G401 (cell line): Measurements from ENCODE around the gene ASAP2. TPM values are rescaled to one million over a fixed set of nuclear protein-coding genes. Genes with fewer than 3 reads are reported as not detected.

ENCODE experiments used
- DNase-seq: peaks from one replicate; pipeline ENCODE4 v3.0.0-alpha.2; 2015; ENCODE audit warnings: low spot score
- in situ Hi-C: cut with HindIII; loops from 2 replicates; pipeline ENCODE4 v1.10.0; 2016; ENCODE audit warnings: low sequenced_read_pairs, mixed read lengths
- total RNA-seq: library from RNA; depleted of rRNA; stranded (reverse); fragments of >200 nt; shearing (Covaris generic); gene quantifications from 2 replicates; pipeline ENCODE4 v1.2.3, GENCODE V29; 2014

The ASAP2 gene
- total RNA-seq, 1 experiment from 2014 or later = 7.1 TPM

DNA sequence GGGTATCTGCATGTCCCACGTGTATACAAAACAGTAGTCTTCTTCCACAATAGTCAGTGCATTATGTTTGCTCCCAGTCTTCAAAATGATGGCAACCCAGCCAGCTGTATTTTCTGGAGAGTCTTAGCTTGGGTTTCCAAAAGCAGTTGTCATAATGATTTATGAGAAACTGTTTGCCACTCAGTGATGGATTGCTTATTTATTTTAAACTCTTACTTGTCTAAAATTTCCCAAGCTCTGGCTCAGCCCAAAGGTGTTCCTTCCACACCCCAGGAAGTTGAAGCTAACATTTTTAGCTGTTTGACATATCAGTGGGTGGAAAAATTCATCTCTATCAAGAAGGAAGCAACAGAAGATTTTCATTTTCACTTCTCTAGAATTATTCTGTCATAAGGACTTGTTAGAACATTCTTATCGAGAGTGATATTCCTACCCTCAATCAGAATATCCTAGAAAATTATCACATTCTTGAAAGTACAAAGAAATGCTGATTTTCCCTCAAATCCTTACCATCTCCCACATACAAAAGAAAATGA lies 78.8 kb downstream of the ASAP2 start:
- in situ Hi-C loops = no loop called here
- DNase-seq = no peak

DNA sequence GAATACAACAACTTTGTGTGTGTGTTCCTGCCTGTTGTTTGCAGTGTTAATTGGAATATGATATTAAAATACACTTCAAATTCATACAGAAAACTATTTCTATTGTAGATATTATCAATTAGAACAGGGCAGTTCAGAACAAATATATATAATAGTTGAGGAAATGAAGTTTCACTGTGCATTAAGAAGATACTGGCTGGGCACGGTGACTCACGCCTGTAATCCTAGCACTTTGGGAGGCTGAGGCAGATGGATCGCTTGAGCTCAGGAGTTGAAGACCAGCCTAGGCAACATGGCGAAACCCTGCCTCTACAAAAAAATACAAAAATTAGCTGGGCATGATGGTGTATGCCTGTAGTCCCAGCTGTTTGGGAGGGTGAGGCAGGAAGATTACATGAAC lies 79.3 kb downstream of the ASAP2 start:
- in situ Hi-C loops = no loop called here
- no peak for DNase-seq

DNA sequence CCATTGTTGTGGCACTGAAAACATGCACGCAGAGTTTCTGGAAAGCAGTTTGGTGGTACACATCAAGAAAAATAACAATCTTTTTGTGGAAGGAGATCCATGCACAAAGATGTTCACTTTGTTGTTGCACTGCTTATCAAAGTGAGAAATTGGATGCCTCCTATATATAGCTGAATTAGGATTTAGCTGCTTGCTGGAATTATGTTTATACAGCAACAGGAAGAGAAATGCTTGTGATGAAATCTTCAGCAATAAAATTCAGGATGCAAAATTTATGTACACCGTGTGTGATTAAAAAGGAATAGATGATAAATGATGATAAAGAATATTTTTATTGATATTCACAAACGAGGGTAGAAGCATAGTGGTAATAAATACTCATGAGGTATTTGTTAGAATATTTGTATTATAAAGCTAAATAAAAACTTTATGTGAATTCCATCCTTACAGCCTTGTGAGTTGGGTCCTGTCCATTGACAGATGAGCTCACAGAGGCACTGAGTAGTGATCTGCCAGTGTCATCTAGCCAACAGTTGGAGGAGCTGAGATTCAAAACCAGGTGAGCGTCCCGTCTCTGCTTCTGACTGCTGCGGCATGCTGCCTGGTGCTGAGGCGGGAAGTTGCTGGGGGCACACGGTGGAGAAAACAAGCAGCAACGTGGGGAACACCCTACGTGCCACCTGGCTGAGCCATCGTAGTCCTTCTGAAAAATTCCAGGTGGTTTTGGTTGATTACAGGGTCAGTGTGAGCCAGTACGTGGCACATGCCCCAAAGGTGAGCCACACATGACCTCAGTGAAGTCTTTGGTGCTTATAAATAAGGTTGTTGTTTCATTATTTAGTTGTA lies 80.2 kb downstream of the ASAP2 start:
- DNase-seq = no peak
- in situ Hi-C loops = no loop called here

DNA sequence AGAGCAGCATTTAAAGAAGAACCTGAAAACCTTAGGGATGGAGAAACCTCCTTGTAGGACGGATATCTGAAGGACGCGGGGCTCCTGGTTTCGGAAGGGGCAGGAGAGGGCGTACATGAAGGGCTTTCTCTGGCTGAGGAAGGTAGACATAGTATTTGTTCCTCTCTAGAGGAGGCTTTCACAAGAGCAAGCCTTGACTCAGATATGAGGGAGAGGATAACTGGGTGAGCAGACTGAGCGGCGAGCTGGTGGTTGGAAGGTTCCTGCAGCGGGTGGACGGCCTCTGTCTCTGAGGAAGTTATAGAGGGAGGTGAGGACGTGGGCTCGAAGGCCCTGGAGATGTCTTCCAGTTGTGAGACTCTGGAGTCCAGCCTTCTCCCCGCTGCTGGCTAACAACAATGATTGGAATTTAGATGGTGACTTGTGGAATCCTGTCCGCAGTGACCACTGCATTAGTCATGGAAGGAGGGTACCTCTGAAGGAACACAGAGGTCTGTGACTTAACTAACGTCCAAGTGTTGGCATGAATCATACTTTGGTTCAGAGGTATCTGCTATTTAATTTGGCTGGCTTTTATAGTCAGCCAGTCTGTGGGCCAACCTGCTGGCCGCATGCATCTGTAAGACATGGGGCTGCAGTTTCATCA lies 80.9 kb downstream of the ASAP2 start:
- no peak for DNase-seq
- in situ Hi-C loops = no loop called here

DNA sequence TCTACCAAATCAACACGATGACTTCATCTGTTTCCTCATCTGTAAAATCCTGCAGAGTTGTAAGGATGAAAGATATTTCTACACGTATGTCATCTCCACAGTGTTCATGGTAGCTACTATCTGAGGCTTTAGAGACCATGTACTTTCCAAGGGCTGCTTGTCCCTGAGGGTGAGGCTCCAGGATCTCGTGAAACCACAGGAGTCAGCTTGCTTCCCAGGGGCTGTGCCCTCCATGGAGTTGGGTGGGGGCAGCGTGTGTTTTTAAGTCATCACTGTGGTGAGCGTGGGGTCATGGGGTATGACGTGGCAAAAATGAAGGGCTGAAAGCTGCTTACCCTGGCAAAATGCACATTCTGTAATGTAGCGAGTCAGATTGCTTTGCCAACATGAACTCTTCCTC lies 81.6 kb downstream of the ASAP2 start:
- no peak for DNase-seq
- in situ Hi-C loops = no loop called here

DNA sequence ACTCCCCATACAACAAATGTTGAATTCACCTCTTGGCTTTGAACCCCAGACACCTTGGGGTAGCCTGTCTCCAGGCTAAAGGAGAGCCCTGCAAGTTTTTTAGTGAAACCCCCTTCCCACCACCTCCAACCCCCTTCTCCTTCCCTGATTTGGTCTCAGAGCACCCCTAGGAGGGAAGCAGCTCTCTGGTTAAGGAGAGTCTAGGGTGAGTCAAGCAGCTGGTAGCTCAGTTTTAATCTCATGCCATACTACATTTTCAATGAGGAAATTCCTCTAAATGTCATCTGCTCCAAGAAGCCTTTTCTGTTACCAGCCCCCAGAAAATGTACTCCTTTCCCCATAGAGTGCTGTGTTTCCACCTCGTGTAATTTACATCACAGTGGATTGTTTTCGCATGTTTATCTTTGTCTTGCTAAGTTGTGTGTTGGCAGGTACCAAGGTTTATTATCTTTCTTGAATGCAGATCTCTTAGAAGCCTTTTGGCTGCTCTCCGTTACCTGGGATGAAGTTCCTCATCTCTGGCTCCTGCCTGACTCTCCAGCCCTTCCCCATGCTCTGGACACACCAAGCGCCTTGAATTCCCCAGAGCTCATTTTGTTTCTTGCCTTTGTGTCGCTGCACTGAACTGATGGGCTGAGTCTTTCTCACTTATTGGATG lies 82.2 kb downstream of the ASAP2 start:
- in situ Hi-C loops = no loop called here
- DNase-seq = no peak

DNA sequence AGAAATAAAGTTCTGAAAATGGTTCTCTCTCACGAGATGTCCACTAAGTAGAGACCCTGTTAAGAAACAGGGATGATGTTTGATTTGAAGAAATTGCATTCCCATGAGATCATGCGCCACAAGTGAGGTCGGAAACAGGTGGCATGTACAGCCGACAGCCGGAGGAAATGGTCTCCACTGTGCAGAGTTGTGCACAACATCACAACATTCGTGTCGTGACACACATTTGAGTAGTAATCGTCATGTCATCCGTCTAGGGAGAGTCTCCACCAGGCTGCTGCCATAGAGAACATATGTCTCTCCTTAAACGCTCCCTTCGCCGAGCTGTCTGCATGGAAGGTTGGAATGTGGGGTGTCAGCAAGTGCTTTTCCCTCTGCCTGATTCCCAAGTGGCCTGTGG lies 84.7 kb downstream of the ASAP2 start:
- in situ Hi-C loops = no loop called here

DNA sequence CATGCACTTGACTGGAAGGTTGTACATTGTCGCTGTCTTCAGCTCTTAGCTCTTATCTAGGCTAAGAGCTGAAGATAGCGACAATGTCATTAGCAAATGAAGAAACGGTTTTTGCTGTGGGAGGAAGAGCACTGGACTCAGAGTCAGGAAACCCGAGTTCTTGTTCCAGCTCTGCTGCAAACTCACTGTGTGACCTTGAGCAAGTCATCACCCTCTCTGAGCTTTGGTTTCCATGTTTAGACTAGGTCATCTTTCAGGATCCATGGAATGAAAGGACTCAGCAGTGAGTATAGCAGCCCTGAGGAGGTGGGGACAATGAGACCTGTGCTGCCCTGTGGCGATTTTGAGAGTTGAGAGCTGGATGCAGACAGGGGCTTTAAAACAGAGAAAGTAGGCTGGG lies 85.3 kb downstream of the ASAP2 start:
- in situ Hi-C loops = no loop called here

More for the DNA sequence above, 84.7 kb downstream of the ASAP2 start:
- DNase-seq = no peak

DNA sequence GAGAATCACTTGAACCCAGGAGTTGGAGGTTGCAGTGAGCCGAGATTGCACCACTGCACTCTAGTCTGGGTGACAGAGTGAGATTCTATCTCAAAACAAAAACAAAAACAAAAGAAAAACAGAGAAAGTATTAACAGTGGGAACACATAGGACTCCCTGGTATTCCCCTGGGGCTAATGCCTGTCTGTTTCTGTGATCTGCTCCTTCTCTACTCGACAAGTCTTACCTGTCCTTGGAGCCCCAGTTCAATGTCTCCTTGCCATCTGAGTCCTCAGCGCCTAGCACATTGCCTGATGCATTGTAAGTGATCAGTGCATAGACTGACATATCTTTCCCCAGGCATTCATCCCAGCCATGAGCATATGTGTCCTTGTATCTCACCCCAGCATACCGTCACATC lies 85.8 kb downstream of the ASAP2 start:
- in situ Hi-C loops = no loop called here
- DNase-seq = no peak

More for the DNA sequence above, 85.3 kb downstream of the ASAP2 start:
- DNase-seq = no peak

DNA sequence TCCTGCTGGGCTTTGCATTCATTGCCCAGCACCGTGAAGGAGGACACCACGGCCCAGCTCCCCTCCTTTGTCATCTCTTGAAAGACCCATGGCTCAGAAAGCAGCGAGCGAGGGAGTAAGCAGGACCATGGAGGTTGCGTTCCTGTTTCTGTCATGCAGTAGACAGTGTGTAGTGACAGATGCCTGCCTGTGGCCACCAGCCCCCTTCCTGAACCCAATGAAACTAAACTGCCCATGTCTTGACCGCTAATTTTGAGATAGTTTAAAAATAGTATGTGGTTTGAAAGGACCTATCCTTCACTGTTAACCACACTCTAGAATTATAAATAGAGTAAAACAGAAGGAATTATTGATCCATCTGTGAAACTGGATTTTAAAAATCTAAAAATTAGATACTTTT lies 88.2 kb downstream of the ASAP2 start:
- no peak for DNase-seq
- in situ Hi-C loops = no loop called here

DNA sequence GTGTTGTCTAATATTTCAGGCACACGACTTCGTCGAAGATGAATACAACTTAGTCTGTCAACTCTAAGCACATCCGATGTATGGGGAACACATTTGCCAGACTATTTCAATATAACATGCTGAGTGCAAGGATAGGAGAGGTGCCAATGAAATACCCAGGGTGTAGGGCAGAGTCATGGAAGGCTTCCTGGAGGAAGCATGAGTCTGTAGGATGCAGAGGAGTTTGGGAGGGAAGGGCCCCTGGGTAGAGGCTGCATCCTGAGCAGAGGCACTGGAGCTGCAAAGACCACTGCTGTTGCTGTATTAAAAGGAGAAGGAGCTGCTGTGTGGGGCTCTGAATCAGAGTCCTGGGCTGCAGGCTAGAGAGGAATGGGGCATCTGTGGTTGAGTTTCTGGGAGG lies 89.9 kb downstream of the ASAP2 start:
- in situ Hi-C loops = no loop called here
- no peak for DNase-seq

DNA sequence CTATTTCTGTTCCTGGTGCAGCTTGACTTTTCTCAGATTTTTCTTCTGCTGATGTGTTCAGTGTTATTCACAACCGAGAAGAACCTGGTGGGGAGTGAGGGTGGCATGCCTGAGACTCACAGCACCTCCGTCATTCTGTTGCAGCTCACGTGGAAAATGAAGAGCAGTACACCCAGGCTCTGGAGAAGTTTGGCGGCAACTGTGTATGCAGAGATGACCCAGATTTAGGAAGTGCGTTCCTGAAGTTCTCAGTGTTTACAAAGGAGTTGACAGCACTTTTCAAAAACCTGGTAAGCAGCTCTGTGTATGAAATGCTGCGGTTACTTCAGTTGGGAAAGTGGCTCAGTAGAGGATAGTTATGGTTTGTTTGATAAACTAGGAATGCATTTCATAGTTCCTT lies 90.5 kb downstream of the ASAP2 start:
- in situ Hi-C loops = no loop called here
- no peak for DNase-seq

DNA sequence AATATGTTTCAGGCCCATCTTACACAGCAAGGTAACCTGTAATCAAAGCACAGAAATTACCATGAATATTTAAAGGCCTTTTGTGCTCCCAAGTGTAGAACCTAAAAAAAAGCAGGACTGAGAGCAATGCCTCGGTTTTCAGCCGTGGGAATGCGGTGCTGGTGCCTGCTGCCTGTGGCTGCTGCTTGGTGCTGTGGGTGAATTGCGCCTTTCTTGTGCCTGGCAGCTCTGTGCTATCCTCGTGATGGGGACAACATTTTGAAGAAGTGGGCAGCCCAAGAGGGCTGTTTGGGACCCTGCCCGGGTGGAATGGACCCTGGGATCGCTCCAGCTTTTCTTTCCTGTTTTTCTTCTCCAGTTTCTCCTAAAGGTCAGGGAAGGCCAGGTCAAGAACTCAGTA lies 91.2 kb downstream of the ASAP2 start:
- in situ Hi-C loops = no loop called here
- DNase-seq = no peak

DNA sequence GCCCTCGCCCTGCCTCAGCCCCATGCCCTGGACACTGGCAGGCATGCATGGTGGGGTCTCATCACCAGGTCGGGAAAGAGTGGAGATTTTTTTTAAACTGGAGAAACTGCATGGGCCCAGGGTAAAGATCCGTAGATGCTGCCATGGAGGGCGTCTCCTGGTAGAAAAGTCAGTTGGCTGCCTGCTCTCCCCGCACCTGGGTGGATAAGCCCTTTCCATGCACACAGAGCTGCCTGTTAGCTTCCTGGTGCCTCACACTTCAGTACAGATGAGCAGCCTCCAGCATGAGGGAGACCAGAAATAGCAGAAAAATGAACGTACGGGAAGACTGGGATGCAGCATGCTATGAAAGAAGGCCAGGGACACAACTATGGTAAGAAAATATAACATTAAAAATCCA lies 92.0 kb downstream of the ASAP2 start:
- in situ Hi-C loops = no loop called here
- no peak for DNase-seq

DNA sequence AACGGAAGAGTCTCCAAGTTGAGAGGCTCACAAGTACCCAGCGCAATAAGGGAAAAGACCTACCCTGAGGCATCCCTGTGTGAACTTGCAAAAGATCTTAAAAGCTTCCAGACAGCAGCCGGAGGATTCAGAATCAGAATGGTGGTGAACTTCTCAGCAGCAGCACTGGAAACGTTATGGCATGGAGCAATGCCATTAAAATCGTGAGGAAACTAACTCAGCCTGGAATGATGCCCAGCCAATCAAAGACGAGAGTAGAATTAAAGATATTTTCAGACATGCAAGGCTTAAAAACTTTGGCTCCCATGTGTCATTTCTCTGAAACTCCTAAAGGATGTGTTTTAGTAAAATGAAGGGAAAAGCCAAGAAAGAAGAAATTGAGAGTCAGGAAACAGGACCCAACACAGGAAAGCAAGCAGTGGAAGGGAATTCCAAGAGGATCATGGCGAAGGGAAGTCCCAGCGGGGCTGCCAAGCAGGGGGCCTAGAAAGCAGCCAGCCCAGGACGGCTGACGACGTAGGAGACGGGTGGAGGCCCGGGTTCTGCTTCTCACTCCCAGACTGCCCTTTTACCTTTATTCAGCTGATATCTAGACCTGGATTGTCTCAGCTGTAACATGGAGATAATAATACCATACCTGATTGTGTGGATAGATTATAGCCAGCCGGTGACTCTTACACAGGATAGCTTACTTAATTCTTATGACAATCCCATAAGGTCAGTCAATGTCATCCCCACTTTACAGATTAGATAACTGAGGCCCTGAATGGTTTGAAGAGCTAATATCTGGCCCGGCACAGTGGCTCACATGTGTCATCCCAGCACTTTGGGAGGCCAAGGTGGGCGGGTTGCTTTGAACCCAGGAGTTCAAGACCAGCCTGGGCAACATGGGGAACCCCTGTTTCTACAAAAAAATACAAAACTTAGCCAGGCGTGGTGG lies 92.8 kb downstream of the ASAP2 start:
- DNase-seq = no peak
- in situ Hi-C loops = no loop called here

DNA sequence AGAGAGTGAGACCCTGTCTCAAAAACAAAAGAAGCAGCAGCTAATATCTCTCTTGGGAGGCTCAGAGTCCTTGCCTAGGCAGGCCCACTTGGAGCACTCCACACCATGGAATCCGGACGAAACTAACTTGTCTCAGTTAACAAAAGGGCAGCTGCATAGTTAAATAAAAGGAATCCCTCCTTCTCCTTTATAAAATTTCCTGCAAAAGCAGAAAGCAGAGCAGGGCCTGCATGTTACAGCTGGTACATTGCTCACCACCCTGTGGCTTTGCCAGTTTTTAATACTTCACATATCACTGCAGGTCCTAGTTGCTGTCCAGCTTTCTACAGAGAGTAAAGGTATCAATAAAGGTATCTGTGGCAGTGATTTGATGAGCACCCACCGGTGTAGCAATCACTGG lies 93.6 kb downstream of the ASAP2 start:
- DNase-seq = no peak
- in situ Hi-C loops = no loop called here

DNA sequence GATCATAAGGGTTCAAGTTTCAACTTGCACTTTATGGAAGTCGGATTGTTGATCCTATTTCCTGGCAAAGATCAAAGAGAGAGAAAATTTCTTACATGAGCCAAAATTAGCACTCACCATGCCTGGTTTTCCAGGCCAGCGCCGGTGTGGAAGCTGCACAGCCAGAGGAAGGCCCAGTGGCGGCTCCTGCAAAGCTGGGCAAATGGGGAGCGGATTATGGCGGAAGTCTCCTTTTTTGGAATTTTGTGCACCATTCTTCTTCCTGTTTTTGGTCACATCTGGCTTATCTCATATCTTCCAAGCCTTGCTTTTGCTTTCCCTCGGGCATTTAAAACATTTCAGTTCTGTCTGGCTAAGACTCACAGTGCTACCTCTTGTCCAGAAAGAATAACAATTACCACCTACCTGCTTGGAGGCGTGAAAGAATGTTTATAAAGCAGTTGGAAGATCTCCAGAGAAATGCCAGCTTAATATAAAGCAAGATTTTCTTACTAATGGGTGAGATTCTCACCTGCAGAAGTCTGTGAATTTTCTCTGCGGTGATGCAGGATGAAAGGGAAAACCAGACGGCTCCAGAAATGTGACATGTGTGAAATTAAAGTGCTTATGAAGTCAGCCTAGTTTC lies 94.3 kb downstream of the ASAP2 start:
- in situ Hi-C loops = no loop called here
- DNase-seq = no peak

DNA sequence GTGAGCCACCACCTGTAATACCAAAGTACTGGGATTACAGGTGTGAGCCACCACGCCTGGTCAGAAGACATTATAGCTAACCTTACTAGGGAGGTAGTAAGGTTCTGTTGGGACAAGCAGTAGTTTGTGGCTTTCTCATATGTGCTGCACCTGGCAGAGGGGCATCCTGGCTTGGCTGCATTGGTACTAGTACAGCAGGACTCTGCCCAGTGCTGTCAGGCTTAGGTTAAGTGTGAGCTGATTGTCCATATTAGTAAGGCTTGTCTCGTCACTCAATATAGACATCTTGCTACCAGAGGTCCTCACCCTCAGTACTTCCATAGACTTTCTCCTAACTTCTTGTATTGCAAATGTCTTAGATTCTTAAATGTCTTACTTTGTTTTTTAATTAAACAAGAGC lies 96.1 kb downstream of the ASAP2 start:
- in situ Hi-C loops = no loop called here
- no peak for DNase-seq
